Esophagus muscularis mucosa (tissue), 4 donors: ENCODE data around the gene PKLR. TPM values are rescaled to one million over a fixed set of nuclear protein-coding genes. Genes with fewer than 3 reads are reported as not detected.

Experiments used
- DNase-seq: peaks from one replicate; pipeline ENCODE4 v3.0.0-alpha.2; 2017; ENCODE audit errors: extremely low spot score
- H3K27ac ChIP-seq, 4 donors: fragments of 200-600 bp; sonication (generic); replicated peaks in 1 of 4; 1 replicate in 3 of 4; 2 replicates in 1 of 4; pipeline ENCODE4 v1.5.1; 2016 to 2019; ENCODE audit warnings: mild to moderate bottlenecking in 1 of 4
- H3K27me3 ChIP-seq, 4 donors: fragments of 200-600 bp; sonication (generic); one replicate each; pipeline versions ENCODE4 v1.5.1 to v1.6.0; 2016 to 2019
- H3K36me3 ChIP-seq, 4 donors: fragments of 200-600 bp; sonication (generic); one replicate each; pipeline ENCODE4 v1.5.1; 2016 to 2019
- H3K4me1 ChIP-seq, 4 donors: fragments of 200-600 bp; sonication (generic); one replicate each; pipeline ENCODE4 v1.5.1; 2016 to 2019
- H3K4me3 ChIP-seq, 4 donors: fragments of 200-600 bp; sonication (generic); 1 replicate in 2 of 4; 2 replicates in 2 of 4; pipeline ENCODE4 v1.5.1; 2016 to 2019; ENCODE audit warnings: mild to moderate bottlenecking in 4 of 4, moderate library complexity in 1 of 4
- H3K9me3 ChIP-seq, 4 donors: fragments of 200-600 bp; sonication (generic); 1 replicate in 3 of 4; 2 replicates in 1 of 4; pipeline ENCODE4 v1.5.1; 2016 to 2019
- EP300 ChIP-seq: sonication (generic); formaldehyde crosslinking; IDR thresholded peaks from one replicate; pipeline ENCODE4 v1.6.1; 2017; ENCODE audit warnings: antibody characterized with exemption
- POLR2A ChIP-seq: fragments of 450-650 bp; IDR thresholded peaks from one replicate; pipeline ENCODE4 v1.6.1; 2017; ENCODE audit warnings: antibody characterized with exemption, moderate library complexity, mild to moderate bottlenecking, low read depth
- POLR2AphosphoS5 ChIP-seq, 2 donors: sonication (generic); formaldehyde crosslinking; IDR thresholded peaks; one replicate each; pipeline ENCODE4 v1.6.1; 2017; ENCODE audit warnings: antibody characterized with exemption in 2 of 2
- WGBS: methylation state at CpG from one replicate; pipeline ENCODE4 v1.1.5; 2018; 5-methylcytosine and 5-hydroxymethylcytosine counted together
- intact Hi-C: fragments of 100-400 bp; cut with DNase I; formaldehyde crosslinking; loops from one replicate; pipeline ENCODE4 v1.15.1; 2023
- total RNA-seq, 4 donors: library from RNA; depleted of rRNA; stranded (reverse); fragments of >200 nt; gene quantifications; one replicate each; pipeline versions ENCODE4 v1.1.0 to v1.2.1, GENCODE V29; 2016
- TF ChIP-seq, protein P1 (sequence below), 3 experiments: fragments of 200-600 bp in 2 of 3; fragments of 450-650 bp in 1 of 3; sonication (generic) in 2 of 3; IDR thresholded peaks; one replicate each; pipeline ENCODE4 v1.5.1; 2017 to 2019; ENCODE audit warnings: antibody characterized with exemption in 3 of 3, mild to moderate bottlenecking in 2 of 3, moderate library complexity in 1 of 3

Gene PKLR
- total RNA-seq, 4 donors from 2014 or later: not detected

DNA sequence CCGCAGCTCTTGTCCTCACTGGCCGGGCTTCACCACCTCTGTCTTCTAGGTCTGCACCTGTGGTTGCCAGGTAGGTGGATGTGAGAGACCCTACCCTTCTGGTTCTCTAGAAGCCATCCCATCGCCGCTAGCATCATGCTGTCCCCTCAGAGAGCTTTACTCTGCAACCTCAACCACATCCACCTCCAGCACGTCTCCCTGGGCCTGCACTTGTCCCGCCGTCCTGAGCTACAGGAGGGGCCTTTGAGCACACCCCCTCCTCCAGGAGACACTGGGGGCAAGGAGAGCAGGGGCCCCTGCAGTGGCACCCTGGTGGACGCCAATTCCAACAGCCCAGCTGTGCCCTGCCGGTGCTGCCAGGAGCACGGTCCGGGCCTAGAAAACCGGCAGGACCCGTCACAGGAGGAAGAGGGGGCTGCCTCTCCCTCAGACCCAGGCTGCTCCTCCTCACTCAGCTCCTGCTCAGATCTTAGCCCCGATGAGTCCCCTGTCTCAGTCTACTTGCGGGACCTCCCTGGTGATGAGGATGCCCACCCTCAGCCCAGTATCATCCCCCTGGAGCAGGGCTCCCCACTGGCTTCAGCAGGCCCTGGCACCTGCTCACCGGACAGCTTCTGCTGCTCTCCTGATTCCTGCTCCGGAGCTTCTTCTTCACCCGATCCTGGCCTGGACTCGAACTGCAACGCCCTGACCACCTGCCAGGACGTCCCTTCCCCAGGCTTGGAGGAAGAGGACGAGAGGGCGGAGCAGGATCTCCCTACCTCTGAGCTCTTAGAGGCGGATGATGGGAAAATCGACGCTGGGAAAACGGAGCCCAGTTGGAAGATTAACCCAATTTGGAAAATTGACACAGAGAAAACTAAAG lies 20.6 kb upstream of the PKLR start:
- H3K36me3 ChIP-seq: peaks cover 0 to 33% (median 17%) of the 10 kb centered on the region in 4 donors
- H3K4me3 ChIP-seq: peak overlapping the region; percentile 68 to 94 (median 84)
- WGBS: 41% methylated on average over 24 of the region's 27 CpGs
- TF ChIP-seq EP300: no peak
- TF ChIP-seq, protein P1, sequence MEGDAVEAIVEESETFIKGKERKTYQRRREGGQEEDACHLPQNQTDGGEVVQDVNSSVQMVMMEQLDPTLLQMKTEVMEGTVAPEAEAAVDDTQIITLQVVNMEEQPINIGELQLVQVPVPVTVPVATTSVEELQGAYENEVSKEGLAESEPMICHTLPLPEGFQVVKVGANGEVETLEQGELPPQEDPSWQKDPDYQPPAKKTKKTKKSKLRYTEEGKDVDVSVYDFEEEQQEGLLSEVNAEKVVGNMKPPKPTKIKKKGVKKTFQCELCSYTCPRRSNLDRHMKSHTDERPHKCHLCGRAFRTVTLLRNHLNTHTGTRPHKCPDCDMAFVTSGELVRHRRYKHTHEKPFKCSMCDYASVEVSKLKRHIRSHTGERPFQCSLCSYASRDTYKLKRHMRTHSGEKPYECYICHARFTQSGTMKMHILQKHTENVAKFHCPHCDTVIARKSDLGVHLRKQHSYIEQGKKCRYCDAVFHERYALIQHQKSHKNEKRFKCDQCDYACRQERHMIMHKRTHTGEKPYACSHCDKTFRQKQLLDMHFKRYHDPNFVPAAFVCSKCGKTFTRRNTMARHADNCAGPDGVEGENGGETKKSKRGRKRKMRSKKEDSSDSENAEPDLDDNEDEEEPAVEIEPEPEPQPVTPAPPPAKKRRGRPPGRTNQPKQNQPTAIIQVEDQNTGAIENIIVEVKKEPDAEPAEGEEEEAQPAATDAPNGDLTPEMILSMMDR (IDR thresholded peaks at IDR 0.05): no peak
- TF ChIP-seq POLR2AphosphoS5 (IDR thresholded peaks at IDR 0.05): no peak
- TF ChIP-seq POLR2A: no peak
- no peaks in the 10 kb centered on the region for H3K9me3 ChIP-seq
- intact Hi-C loops: loop anchor here (2.0 kb wide), 1 partner anchor 43 kb away; no protein-coding TSS in a partner anchor
- peak overlapping the region; percentile 99 for H3K27ac ChIP-seq
- H3K27me3 ChIP-seq: no peaks in the 10 kb centered on the region
- DNase-seq: no peak
- peaks cover 28 to 57% (median 55%) of the 10 kb centered on the region in 4 donors for H3K4me1 ChIP-seq

DNA sequence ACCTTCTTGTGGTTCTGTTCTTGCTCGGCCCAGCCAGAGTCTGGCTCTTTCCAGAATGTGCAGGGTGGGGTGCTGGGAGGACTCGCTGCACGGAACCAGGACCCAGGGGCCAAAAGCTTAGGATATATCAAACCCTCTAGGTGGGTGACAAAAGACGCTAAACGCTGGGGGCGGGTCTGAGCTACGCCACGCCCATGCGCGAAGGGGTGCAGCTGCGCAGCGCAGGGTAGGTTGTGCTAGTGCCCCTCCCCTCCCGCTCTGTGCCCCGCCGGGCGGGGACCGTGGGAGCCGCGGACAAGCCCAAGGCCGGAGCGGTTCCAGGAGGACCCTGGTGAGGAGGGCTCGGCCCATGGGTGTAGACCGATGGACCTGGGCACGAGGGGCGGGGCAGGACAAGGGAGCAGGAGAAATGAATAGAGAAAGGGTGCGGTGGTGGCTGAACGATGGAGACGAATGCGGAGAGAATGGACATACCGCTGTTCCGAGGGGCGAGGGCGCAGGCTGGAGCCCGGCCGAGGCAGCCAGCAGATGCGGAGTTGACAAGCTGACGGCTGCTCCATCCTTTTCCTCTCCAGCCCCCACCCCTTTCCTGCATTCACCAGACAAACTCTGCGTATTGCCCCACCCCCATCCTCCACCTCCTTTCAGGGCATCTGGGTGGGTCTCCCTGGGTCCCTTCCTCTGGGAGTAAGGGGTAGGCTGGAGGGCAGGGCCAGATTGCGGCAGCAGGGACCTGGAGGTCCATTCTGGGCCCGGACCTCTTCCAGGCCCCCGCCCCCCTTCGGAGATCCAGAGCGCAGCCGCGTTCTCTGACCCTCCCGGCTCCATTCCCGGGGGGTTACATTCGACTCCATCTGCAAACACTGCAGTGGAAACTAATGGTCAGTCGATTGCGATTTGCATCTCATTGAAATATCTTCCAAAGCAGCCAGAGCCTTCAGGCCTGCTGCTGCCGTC lies 19.7 kb upstream of the PKLR start, which contains the start of gene RUSC1:
RUSC1 (plus strand) TSS at position 234 of the 957 bp plus-strand sequence. CDS start 880 bp downstream, outside the sequence.
- H3K4me1 ChIP-seq: peaks cover 28 to 51% (median 47%) of the 10 kb centered on the region in 4 donors
- peak within 1 kb of the TSS; percentile 68 to 94 (median 84) for H3K4me3 ChIP-seq
- H3K27me3 ChIP-seq: no peaks in the 10 kb centered on the region
- H3K27ac ChIP-seq: peak within 1 kb of the TSS; percentile 99
- no peaks in the 10 kb centered on the region for H3K9me3 ChIP-seq
- WGBS: 13% methylated on average over 43 of the region's 51 CpGs
- TF ChIP-seq, protein P1 (IDR thresholded peaks at IDR 0.05): peak in 1 of 3 experiments; percentile 13
- TF ChIP-seq EP300: no peak
- no peak for TF ChIP-seq POLR2A
- peak; percentile 85 to 86 for TF ChIP-seq POLR2AphosphoS5 (IDR thresholded peaks at IDR 0.05)
- H3K36me3 ChIP-seq: peaks cover 0 to 29% (median 15%) of the 10 kb centered on the region in 4 donors
- no peak for DNase-seq
- intact Hi-C loops: loop anchor here (2.0 kb wide), 1 partner anchor 42 kb away; no protein-coding TSS in a partner anchor

DNA sequence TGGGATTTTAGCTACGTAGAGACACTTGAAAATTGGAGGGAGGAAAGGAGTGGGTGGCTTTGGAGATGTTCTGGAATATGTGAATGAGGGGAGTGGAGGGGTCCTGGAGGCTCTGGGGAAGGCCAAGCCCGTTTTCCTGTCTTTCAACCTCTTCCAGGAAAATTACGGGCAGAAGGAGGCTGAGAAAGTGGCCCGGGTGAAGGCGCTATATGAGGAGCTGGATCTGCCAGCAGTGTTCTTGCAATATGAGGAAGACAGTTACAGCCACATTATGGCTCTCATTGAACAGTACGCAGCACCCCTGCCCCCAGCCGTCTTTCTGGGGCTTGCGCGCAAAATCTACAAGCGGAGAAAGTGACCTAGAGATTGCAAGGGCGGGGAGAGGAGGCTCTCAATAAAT lies 19.0 kb upstream of the PKLR start:
- H3K36me3 ChIP-seq: peaks cover 0 to 34% (median 18%) of the 10 kb centered on the region in 4 donors
- peak overlapping the region; percentile 99 for H3K27ac ChIP-seq
- H3K27me3 ChIP-seq: no peaks in the 10 kb centered on the region
- no peak for DNase-seq
- no peaks in the 10 kb centered on the region for H3K9me3 ChIP-seq
- peaks cover 23 to 44% (median 40%) of the 10 kb centered on the region in 4 donors for H3K4me1 ChIP-seq
- TF ChIP-seq POLR2A (no peak), POLR2AphosphoS5 (IDR thresholded peaks at IDR 0.05) (no peak), EP300 (no peak)
- TF ChIP-seq, protein P1 (IDR thresholded peaks at IDR 0.05): no peak
- intact Hi-C loops: loop anchor here (2.0 kb wide), 1 partner anchor 41 kb away; no protein-coding TSS in a partner anchor
- peak overlapping the region; percentile 68 to 94 (median 84) for H3K4me3 ChIP-seq
- 47% methylated on average over 11 of the region's 11 CpGs for WGBS

DNA sequence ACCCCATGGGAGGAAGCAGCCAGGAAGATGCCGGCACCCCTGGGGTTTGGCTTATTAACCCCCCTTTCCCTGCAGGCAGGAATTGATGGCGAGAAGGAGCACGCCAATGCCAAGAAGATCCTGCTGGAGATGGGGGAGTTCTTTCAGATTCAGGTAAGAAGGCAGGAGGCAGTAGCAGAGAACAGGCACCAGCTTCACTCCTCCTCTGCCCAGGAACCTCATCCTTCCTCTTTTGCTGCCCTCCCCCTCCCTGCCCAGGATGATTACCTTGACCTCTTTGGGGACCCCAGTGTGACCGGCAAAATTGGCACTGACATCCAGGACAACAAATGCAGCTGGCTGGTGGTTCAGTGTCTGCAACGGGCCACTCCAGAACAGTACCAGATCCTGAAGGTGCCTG lies 18.3 kb upstream of the PKLR start:
- H3K4me1 ChIP-seq: peaks cover 19 to 37% (median 34%) of the 10 kb centered on the region in 4 donors
- no peaks in the 10 kb centered on the region for H3K27me3 ChIP-seq
- intact Hi-C loops: no loop called here
- TF ChIP-seq POLR2AphosphoS5 (IDR thresholded peaks at IDR 0.05) (no peak), POLR2A (no peak)
- peak overlapping the region in 2 of 4 donors; percentile 99 for H3K27ac ChIP-seq
- WGBS: 100% methylated on average over 3 of the region's 5 CpGs
- no peaks in the 10 kb centered on the region for H3K9me3 ChIP-seq
- no peak overlapping the region for H3K4me3 ChIP-seq
- DNase-seq: no peak
- H3K36me3 ChIP-seq: peaks cover 0 to 40% (median 25%) of the 10 kb centered on the region in 4 donors
